Endothelial cell (in vitro differentiated cells): ENCODE measurements around the gene PIK3AP1. TPM values are rescaled to one million over a fixed set of nuclear protein-coding genes. Genes with fewer than 3 reads are reported as not detected.

Source experiments
- DNase-seq: peaks from one replicate; pipeline ENCODE4 v3.0.0; 2021; ENCODE audit warnings: low spot score
- H3K27ac Mint-ChIP-seq: one replicate; pipeline ENCODE4 v1.8.0; 2021; ENCODE audit warnings: mixed read lengths, inconsistent platforms; ENCODE audit not compliant: unreplicated experiment
- H3K27me3 Mint-ChIP-seq: one replicate; pipeline ENCODE4 v1.8.0; 2021; ENCODE audit warnings: mild to moderate bottlenecking, moderate library complexity, mixed read lengths, inconsistent platforms; ENCODE audit not compliant: unreplicated experiment
- H3K36me3 Mint-ChIP-seq: one replicate; pipeline ENCODE4 v1.8.0; 2021; ENCODE audit warnings: mild to moderate bottlenecking, low read depth, mixed read lengths, inconsistent platforms; ENCODE audit not compliant: unreplicated experiment
- H3K4me1 Mint-ChIP-seq: one replicate; pipeline ENCODE4 v1.8.0; 2021; ENCODE audit warnings: mild to moderate bottlenecking, mixed read lengths, inconsistent platforms; ENCODE audit not compliant: unreplicated experiment
- H3K4me3 Mint-ChIP-seq: one replicate; pipeline ENCODE4 v1.8.0; 2021; ENCODE audit warnings: mild to moderate bottlenecking, mixed read lengths, inconsistent platforms; ENCODE audit not compliant: unreplicated experiment
- H3K9me3 Mint-ChIP-seq: one replicate; pipeline ENCODE4 v1.8.0; 2021; ENCODE audit warnings: mixed read lengths, inconsistent platforms; ENCODE audit not compliant: unreplicated experiment
- long read RNA-seq: library from polyadenylated mRNA; unstranded; transcript quantifications from one replicate; pipeline ENCODE4 v2.0.0, GENCODE V29; 2020; ENCODE audit not compliant: unreplicated experiment
- total RNA-seq: library from RNA; stranded (reverse); fragmentation: NEBNext Ultra II Directional; extraction: Animal tissue kit (Norgen Biotek cat#: 25700); gene quantifications from one replicate; pipeline ENCODE4 v1.2.1, GENCODE V29; 2021; ENCODE audit not compliant: unreplicated experiment
- TF ChIP-seq, protein P1 (sequence below): fragments of 200-600 bp; sonication (generic); IDR thresholded peaks from one replicate; pipeline ENCODE4 v1.5.0; 2021; ENCODE audit warnings: antibody characterized with exemption; ENCODE audit not compliant: unreplicated experiment

The PIK3AP1 gene, protein sequence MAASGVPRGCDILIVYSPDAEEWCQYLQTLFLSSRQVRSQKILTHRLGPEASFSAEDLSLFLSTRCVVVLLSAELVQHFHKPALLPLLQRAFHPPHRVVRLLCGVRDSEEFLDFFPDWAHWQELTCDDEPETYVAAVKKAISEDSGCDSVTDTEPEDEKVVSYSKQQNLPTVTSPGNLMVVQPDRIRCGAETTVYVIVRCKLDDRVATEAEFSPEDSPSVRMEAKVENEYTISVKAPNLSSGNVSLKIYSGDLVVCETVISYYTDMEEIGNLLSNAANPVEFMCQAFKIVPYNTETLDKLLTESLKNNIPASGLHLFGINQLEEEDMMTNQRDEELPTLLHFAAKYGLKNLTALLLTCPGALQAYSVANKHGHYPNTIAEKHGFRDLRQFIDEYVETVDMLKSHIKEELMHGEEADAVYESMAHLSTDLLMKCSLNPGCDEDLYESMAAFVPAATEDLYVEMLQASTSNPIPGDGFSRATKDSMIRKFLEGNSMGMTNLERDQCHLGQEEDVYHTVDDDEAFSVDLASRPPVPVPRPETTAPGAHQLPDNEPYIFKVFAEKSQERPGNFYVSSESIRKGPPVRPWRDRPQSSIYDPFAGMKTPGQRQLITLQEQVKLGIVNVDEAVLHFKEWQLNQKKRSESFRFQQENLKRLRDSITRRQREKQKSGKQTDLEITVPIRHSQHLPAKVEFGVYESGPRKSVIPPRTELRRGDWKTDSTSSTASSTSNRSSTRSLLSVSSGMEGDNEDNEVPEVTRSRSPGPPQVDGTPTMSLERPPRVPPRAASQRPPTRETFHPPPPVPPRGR
- total RNA-seq, result 9.0 TPM
- long read RNA-seq, partial matches to known transcripts, result 1 of 1 reads
- long read RNA-seq, other reads (novel, unspliced or antisense), result 0 of 1 reads

DNA sequence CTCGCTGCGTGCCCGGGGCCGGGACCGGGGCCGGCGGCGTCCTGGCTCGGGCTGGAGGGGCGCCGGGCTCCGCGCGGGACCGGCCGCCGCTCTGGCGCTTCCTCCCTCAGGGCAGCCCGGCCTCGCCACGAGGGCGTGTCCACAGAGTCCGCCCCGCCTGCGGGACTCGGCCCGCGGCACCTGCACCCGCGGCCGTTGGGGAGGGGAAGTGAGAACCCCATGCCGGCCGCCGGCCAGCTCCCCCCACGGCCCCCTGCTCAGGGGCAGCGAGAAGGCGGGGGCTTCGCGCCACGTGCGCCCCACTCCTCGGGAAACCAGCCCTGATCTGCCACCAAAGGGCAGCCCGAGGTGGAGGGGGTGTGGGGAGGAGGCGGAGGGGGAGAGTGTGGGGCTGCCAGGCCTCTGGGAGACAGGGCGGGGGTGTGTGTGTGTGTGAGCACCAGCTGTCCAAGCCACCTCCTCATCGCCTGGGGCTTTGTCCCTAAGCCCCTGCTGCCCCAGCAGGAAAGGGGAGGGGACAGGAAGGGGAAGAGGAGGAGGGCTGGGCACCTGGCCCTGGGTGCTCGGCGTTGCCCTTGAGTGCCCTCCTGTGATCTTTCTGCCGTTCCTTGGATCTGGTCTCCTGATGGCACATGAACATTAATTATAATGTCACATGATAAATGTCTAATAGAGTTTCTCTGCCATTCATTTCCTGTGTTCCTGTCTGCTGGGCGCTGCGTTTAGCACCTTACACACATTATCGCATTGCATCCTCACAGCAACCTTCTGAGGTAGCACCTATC, at the start of gene PIK3AP1:
PIK3AP1 (minus strand) TSS at position 93 of the 785 bp plus-strand sequence. CDS start 120 bp downstream, outside the sequence.
- peak within 1 kb of the TSS; percentile 94 for H3K4me3 Mint-ChIP-seq
- no peaks in the 10 kb centered on the region for H3K36me3 Mint-ChIP-seq
- DNase-seq, result peak; percentile 47
- peaks cover 21% of the 10 kb centered on the region for H3K4me1 Mint-ChIP-seq
- no peak within 1 kb of the TSS for H3K27ac Mint-ChIP-seq
- TF ChIP-seq, protein P1, sequence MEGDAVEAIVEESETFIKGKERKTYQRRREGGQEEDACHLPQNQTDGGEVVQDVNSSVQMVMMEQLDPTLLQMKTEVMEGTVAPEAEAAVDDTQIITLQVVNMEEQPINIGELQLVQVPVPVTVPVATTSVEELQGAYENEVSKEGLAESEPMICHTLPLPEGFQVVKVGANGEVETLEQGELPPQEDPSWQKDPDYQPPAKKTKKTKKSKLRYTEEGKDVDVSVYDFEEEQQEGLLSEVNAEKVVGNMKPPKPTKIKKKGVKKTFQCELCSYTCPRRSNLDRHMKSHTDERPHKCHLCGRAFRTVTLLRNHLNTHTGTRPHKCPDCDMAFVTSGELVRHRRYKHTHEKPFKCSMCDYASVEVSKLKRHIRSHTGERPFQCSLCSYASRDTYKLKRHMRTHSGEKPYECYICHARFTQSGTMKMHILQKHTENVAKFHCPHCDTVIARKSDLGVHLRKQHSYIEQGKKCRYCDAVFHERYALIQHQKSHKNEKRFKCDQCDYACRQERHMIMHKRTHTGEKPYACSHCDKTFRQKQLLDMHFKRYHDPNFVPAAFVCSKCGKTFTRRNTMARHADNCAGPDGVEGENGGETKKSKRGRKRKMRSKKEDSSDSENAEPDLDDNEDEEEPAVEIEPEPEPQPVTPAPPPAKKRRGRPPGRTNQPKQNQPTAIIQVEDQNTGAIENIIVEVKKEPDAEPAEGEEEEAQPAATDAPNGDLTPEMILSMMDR, result no peak
- peaks cover 7% of the 10 kb centered on the region for H3K27me3 Mint-ChIP-seq
- H3K9me3 Mint-ChIP-seq, result no peaks in the 10 kb centered on the region

DNA sequence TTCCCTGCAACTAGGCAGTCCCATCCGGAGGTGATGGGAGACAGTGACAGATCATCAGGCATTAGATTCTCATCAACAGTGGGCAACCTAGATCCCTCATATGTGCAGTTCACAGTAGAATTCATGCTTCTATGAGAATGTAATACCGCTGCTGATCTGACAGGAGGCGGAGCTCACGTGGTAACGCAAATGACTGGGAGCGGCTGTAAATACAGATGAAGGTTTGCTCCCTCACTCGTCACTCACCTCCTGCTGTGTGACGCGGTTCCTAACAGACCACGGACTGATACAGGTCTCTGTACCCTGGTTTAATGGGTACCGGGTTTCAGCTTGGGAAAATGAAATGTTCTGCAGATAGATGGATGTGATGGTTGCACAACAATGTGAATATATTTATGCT, 47.8 kb upstream of the PIK3AP1 start:
- H3K4me3 Mint-ChIP-seq, result no peak overlapping the region
- no peaks in the 10 kb centered on the region for H3K4me1 Mint-ChIP-seq
- DNase-seq, result no peak
- H3K36me3 Mint-ChIP-seq, result peaks cover 4% of the 10 kb centered on the region
- peaks cover 8% of the 10 kb centered on the region for H3K9me3 Mint-ChIP-seq
- TF ChIP-seq, protein P1, result no peak
- H3K27ac Mint-ChIP-seq, result no peak overlapping the region
- H3K27me3 Mint-ChIP-seq, result peaks cover 3% of the 10 kb centered on the region

DNA sequence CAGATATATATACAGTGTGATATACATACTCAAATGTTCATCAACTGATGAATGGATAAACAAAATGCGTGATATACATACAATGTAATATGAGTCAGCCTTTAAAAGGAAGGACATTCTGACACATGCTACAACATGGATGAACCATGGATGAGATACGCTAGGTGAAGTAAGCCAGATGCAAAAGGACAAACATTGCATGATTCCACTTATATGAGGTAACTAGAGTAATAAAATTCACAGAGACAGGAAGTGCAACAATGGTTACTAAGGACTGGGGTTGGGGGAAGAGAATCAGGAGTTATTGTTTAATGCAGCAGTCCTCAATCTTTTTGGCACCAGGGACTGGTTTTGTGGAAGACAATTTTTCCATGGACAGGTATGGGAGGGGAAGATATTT, 47.3 kb upstream of the PIK3AP1 start:
- Mint-ChIP-seq H3K27ac (no peak overlapping the region), H3K9me3 (peaks cover 7% of the 10 kb centered on the region), H3K4me3 (no peak overlapping the region), H3K36me3 (peaks cover 4% of the 10 kb centered on the region), H3K27me3 (peaks cover 3% of the 10 kb centered on the region), H3K4me1 (no peaks in the 10 kb centered on the region)
- no peak for DNase-seq
- TF ChIP-seq, protein P1, result no peak

DNA sequence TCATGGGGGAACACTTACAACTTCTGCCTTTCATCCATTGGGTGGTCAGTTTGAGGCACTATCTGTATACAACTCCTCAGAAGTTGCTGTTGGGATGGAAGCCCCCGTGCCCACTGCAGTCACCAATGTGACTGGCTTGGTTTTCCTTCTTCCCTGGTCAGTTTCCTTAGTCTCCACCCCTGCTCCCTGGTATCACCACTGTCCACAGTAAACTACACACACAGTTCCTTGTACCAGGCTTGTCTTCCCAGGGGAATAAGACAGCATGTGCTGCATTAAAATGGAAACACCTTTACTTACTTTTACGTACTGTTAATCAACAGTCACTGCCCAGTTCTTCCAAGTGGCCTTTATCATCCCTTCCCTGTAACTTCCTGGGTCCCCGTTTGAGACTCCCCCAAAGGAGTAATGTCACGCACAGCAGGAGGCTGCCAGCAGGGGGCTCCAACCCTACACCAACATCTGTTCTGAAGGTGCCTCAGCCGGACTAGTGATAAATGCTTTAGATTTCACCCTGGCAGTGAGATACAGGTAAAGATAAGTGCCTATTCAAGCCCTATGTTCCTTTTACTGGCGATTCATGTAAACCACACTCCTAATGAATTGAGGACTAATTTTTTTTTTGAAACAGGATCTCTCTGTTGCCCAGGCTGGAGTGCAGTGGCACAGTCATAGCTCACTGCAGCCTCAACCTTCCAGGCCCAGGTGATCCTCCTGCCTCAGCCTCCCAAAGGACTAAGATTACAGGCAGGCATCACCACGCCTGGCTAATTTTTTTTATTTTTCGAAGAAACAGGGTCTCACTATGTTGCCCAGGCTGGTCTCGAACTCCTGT, 45.3 kb upstream of the PIK3AP1 start:
- no peak overlapping the region for H3K4me3 Mint-ChIP-seq
- no peaks in the 10 kb centered on the region for H3K9me3 Mint-ChIP-seq
- no peaks in the 10 kb centered on the region for H3K36me3 Mint-ChIP-seq
- peak; percentile 65 for DNase-seq
- TF ChIP-seq, protein P1, result peak; percentile 70
- peaks cover 3% of the 10 kb centered on the region for H3K27me3 Mint-ChIP-seq
- no peak overlapping the region for H3K27ac Mint-ChIP-seq
- no peaks in the 10 kb centered on the region for H3K4me1 Mint-ChIP-seq
